ENCODE results near the gene CCDC112. TPM values are rescaled to one million over a fixed set of nuclear protein-coding genes. Genes with fewer than 3 reads are reported as not detected.

Gene CCDC112
- total and polyA plus RNA-seq, 2 of the 13 experiments (the other 11 are each of a cell fraction or from before 2014, with no cell fraction given): 1.1 to 2.8 TPM

GRCh38 chr5:115345344-115345743 lies 48.9 kb upstream of the CCDC112 start:
- Histone ChIP-seq H3K4me1 (ENCODE audit: insufficient read depth, low read length) (peaks cover 20% of the 10 kb centered on the region), H3K4me2 (ENCODE audit: low read depth, low read length) (no peak overlapping the region), H4K20me1 (ENCODE audit: insufficient read depth, low read length) (no peaks in the 10 kb centered on the region), H3K36me3 (replicated peaks in 1 of 2; ENCODE audit: control insufficient read depth in 1 of 2, insufficient read depth in 2 of 2, low read length in 2 of 2) (no peaks in the 10 kb centered on the region), H3K27me3 (ENCODE audit: control insufficient read depth in 1 of 2, insufficient read depth in 2 of 2, low read length in 2 of 2) (no peaks in the 10 kb centered on the region), H3K27ac (ENCODE audit: extremely low read length, insufficient read depth, low read length) (no peak overlapping the region), H3K79me2 (ENCODE audit: insufficient read depth, low read length) (no peaks in the 10 kb centered on the region), H3K4me3 (replicated peaks in 1 of 3; ENCODE audit: insufficient read depth in 1 of 3, low read depth in 2 of 3, low read length in 3 of 3) (no peak overlapping the region), H2AFZ (ENCODE audit: low read length) (no peak overlapping the region), H3K9ac (ENCODE audit: insufficient read depth, low read depth, low read length) (no peak overlapping the region), H3K9me3 (ENCODE audit: low read length) (no peaks in the 10 kb centered on the region)
- no peak for FAIRE-seq
- intact Hi-C loops (cut with micrococcal nuclease; ENCODE audit: unreplicated experiment): no loop called here
- DNase-seq (ENCODE audit: low spot score): no peak
- no peak for ATAC-seq
- TF ChIP-seq THRA (CRISPR knock-in tag; IDR thresholded peaks at IDR 0.05; ENCODE audit: borderline replicate concordance) (no peak), ZNF597 (CRISPR knock-in tag; IDR thresholded peaks at IDR 0.05) (no peak), ZNF512B (CRISPR knock-in tag; IDR thresholded peaks at IDR 0.05; ENCODE audit: borderline replicate concordance) (no peak), ZNF883 (CRISPR knock-in tag; IDR thresholded peaks at IDR 0.05; ENCODE audit: not compliant biosample characterization) (no peak)
- BruUV-seq (replicated peaks): no TSS peak
- POLR2A ChIA-PET: no interaction called here
- in situ Hi-C loops (cut with HindIII; ENCODE audit: extremely low pct_ligation_motif_present, low pct_unique_long_range_greater_than_20kb): no loop called here
- CTCF ChIA-PET (ENCODE audit: low intra/inter-chr PET ratio, low total read pairs): no interaction called here
